ENCODE results near the gene PARN.

The PARN gene

GRCh38 chr16:14514967-14515366 is 115.1 kb downstream of the PARN start:
- Histone ChIP-seq H3K9ac (ENCODE audit: low read depth, low read length) (no peak overlapping the region), H3K36me3 (ENCODE audit: insufficient read depth, low read length) (no peaks in the 10 kb centered on the region; the same call in 1 of the 2 replicates), H3K4me1 (ENCODE audit: insufficient read depth, low read length) (peaks cover 3% of the 10 kb centered on the region; the same call in 1 of the 2 replicates), H3K9me3 (ENCODE audit: control insufficient read depth, insufficient read depth, low read length) (no peaks in the 10 kb centered on the region)

- Histone ChIP-seq H3K9me3 (ENCODE audit: control insufficient read depth, insufficient read depth, low read length) (no peaks in the 10 kb centered on the region), H3K9ac (ENCODE audit: low read depth, low read length) (no peak overlapping the region), H3K36me3 (ENCODE audit: insufficient read depth, low read length) (no peaks in the 10 kb centered on the region; the same call in 1 of the 2 replicates), H3K4me1 (ENCODE audit: insufficient read depth, low read length) (peaks cover 10% of the 10 kb centered on the region; the same call in 1 of the 2 replicates)
These were observed 116.5 kb downstream of the PARN start for GRCh38 chr16:14513389-14514107.

- Histone ChIP-seq H3K9ac (ENCODE audit: low read depth, low read length) (no peak overlapping the region), H3K9me3 (ENCODE audit: control insufficient read depth, insufficient read depth, low read length) (no peaks in the 10 kb centered on the region), H3K4me1 (ENCODE audit: insufficient read depth, low read length) (peaks cover 10% of the 10 kb centered on the region; the same call in 1 of the 2 replicates), H3K36me3 (ENCODE audit: insufficient read depth, low read length) (no peaks in the 10 kb centered on the region; the same call in 1 of the 2 replicates)
These were observed 118.3 kb downstream of the PARN start for GRCh38 chr16:14511800-14512135.

- Histone ChIP-seq H3K4me1 (ENCODE audit: insufficient read depth, low read length) (peaks cover 10% of the 10 kb centered on the region; the same call in 1 of the 2 replicates), H3K36me3 (ENCODE audit: insufficient read depth, low read length) (no peaks in the 10 kb centered on the region; the same call in 1 of the 2 replicates), H3K9me3 (ENCODE audit: control insufficient read depth, insufficient read depth, low read length) (no peaks in the 10 kb centered on the region), H3K9ac (ENCODE audit: low read depth, low read length) (no peak overlapping the region)
These were observed 118.9 kb downstream of the PARN start for GRCh38 chr16:14510939-14511799.

GRCh38 chr16:14510581-14510938 is 119.5 kb downstream of the PARN start:
- no peak overlapping the region for H3K9ac ChIP-seq (ENCODE audit: low read depth, low read length)
- H3K9me3 ChIP-seq (ENCODE audit: control insufficient read depth, insufficient read depth, low read length) = no peaks in the 10 kb centered on the region
- H3K4me1 ChIP-seq (ENCODE audit: insufficient read depth, low read length) = peaks cover 10% of the 10 kb centered on the region; the same call in 1 of the 2 replicates
- H3K36me3 ChIP-seq (ENCODE audit: insufficient read depth, low read length) = no peaks in the 10 kb centered on the region; the same call in 1 of the 2 replicates

GRCh38 chr16:14509675-14510132 is 120.4 kb downstream of the PARN start:
- no peak overlapping the region for H3K9ac ChIP-seq (ENCODE audit: low read depth, low read length)
- no peaks in the 10 kb centered on the region for H3K36me3 ChIP-seq (ENCODE audit: insufficient read depth, low read length)
- no peaks in the 10 kb centered on the region for H3K9me3 ChIP-seq (ENCODE audit: control insufficient read depth, insufficient read depth, low read length)
- peaks cover 10% of the 10 kb centered on the region; the same call in 1 of the 2 replicates for H3K4me1 ChIP-seq (ENCODE audit: insufficient read depth, low read length)

GRCh38 chr16:14509055-14509454 is 121.0 kb downstream of the PARN start:
- H3K9ac ChIP-seq (ENCODE audit: low read depth, low read length) = no peak overlapping the region
- no peaks in the 10 kb centered on the region for H3K36me3 ChIP-seq (ENCODE audit: insufficient read depth, low read length)
- peaks cover 10% of the 10 kb centered on the region; the same call in 1 of the 2 replicates for H3K4me1 ChIP-seq (ENCODE audit: insufficient read depth, low read length)
- H3K9me3 ChIP-seq (ENCODE audit: control insufficient read depth, insufficient read depth, low read length) = no peaks in the 10 kb centered on the region

GRCh38 chr16:14505846-14506245 is 124.2 kb downstream of the PARN start:
- Histone ChIP-seq H3K36me3 (ENCODE audit: insufficient read depth, low read length) (no peaks in the 10 kb centered on the region), H3K9ac (ENCODE audit: low read depth, low read length) (no peak overlapping the region), H3K9me3 (ENCODE audit: control insufficient read depth, insufficient read depth, low read length) (no peaks in the 10 kb centered on the region), H3K4me1 (ENCODE audit: insufficient read depth, low read length) (peaks cover 35% of the 10 kb centered on the region)

GRCh38 chr16:14502932-14503741 is 126.9 kb downstream of the PARN start:
- H3K9ac ChIP-seq (ENCODE audit: low read depth, low read length) = no peak overlapping the region
- peaks cover 44% of the 10 kb centered on the region for H3K4me1 ChIP-seq (ENCODE audit: insufficient read depth, low read length)
- H3K36me3 ChIP-seq (ENCODE audit: insufficient read depth, low read length) = no peaks in the 10 kb centered on the region
- no peaks in the 10 kb centered on the region for H3K9me3 ChIP-seq (ENCODE audit: control insufficient read depth, insufficient read depth, low read length)

GRCh38 chr16:14502256-14502875 is 127.7 kb downstream of the PARN start:
- no peaks in the 10 kb centered on the region for H3K9me3 ChIP-seq (ENCODE audit: control insufficient read depth, insufficient read depth, low read length)
- no peaks in the 10 kb centered on the region for H3K36me3 ChIP-seq (ENCODE audit: insufficient read depth, low read length)
- no peak overlapping the region for H3K9ac ChIP-seq (ENCODE audit: low read depth, low read length)
- peaks cover 48% of the 10 kb centered on the region for H3K4me1 ChIP-seq (ENCODE audit: insufficient read depth, low read length)

GRCh38 chr16:14501331-14502255 is 128.5 kb downstream of the PARN start:
- Histone ChIP-seq H3K36me3 (ENCODE audit: insufficient read depth, low read length) (no peaks in the 10 kb centered on the region), H3K4me1 (ENCODE audit: insufficient read depth, low read length) (peaks cover 55% of the 10 kb centered on the region), H3K9me3 (ENCODE audit: control insufficient read depth, insufficient read depth, low read length) (no peaks in the 10 kb centered on the region), H3K9ac (ENCODE audit: low read depth, low read length) (no peak overlapping the region)

- H3K9me3 ChIP-seq (ENCODE audit: control insufficient read depth, insufficient read depth, low read length) = no peaks in the 10 kb centered on the region
- H3K36me3 ChIP-seq (ENCODE audit: insufficient read depth, low read length) = no peaks in the 10 kb centered on the region
- peaks cover 60% of the 10 kb centered on the region for H3K4me1 ChIP-seq (ENCODE audit: insufficient read depth, low read length)
- no peak overlapping the region for H3K9ac ChIP-seq (ENCODE audit: low read depth, low read length)
These were observed 129.3 kb downstream of the PARN start for GRCh38 chr16:14500791-14501190.

GRCh38 chr16:14499110-14499509 is 130.9 kb downstream of the PARN start:
- H3K9me3 ChIP-seq (ENCODE audit: control insufficient read depth, insufficient read depth, low read length) = no peaks in the 10 kb centered on the region
- H3K4me1 ChIP-seq (ENCODE audit: insufficient read depth, low read length) = peaks cover 60% of the 10 kb centered on the region
- H3K36me3 ChIP-seq (ENCODE audit: insufficient read depth, low read length) = no peaks in the 10 kb centered on the region
- no peak overlapping the region for H3K9ac ChIP-seq (ENCODE audit: low read depth, low read length)
